OCI-M2 (cell line): ENCODE results near the gene ALKBH3.

Source experiments
- DNase-seq: peaks from one replicate; lab custom pipeline; 2025; ENCODE audit not compliant: unreplicated experiment; lab: John Stamatoyannopoulos, UW

ALKBH3 gene

GRCh38 chr11:43921561-43922294 is 41.1 kb downstream of the ALKBH3 start:
- DNase-seq = no peak

- no peak for DNase-seq
Measured at GRCh38 chr11:43922295-43922648, 41.6 kb downstream of the ALKBH3 start.

- no peak for DNase-seq
Measured at GRCh38 chr11:43922744-43923405, 42.2 kb downstream of the ALKBH3 start.

GRCh38 chr11:43923406-43924111 is 42.9 kb downstream of the ALKBH3 start:
- DNase-seq = no peak

GRCh38 chr11:43924112-43924855 is 43.7 kb downstream of the ALKBH3 start:
- no peak for DNase-seq

- no peak for DNase-seq
Measured at GRCh38 chr11:43925063-43925931, 44.7 kb downstream of the ALKBH3 start.

GRCh38 chr11:43925932-43926505 is 45.4 kb downstream of the ALKBH3 start:
- DNase-seq = no peak

GRCh38 chr11:43927070-43927469 is 46.4 kb downstream of the ALKBH3 start:
- DNase-seq = no peak

- no peak for DNase-seq
Measured at GRCh38 chr11:43927925-43928707, 47.5 kb downstream of the ALKBH3 start.

- DNase-seq = no peak
Measured at GRCh38 chr11:43928721-43929120, 48.1 kb downstream of the ALKBH3 start.

GRCh38 chr11:43930868-43931716 is 50.5 kb downstream of the ALKBH3 start:
- DNase-seq = no peak

- DNase-seq = no peak
Measured at GRCh38 chr11:43931717-43932039, 51.0 kb downstream of the ALKBH3 start.

GRCh38 chr11:43933226-43933607 is 52.6 kb downstream of the ALKBH3 start:
- DNase-seq = no peak

- DNase-seq = no peak
Measured at GRCh38 chr11:43933608-43934551, 53.2 kb downstream of the ALKBH3 start.

- no peak for DNase-seq
Measured at GRCh38 chr11:43934601-43935423, 54.2 kb downstream of the ALKBH3 start.

- DNase-seq = no peak
Measured at GRCh38 chr11:43935424-43935979, 54.9 kb downstream of the ALKBH3 start.
